ENCODE results near the gene AKNAD1. TPM values are rescaled to one million over a fixed set of nuclear protein-coding genes. Genes with fewer than 3 reads are reported as not detected.
A peak's percentile ranks its signal among the peaks of the same experiment; 100 is the strongest.

Gene AKNAD1
- total RNA-seq, 6 experiments from 2014 or later: not detected

GRCh38 chr1:108828074-108828961, 28.6 kb downstream of the AKNAD1 start:
- intact Hi-C loops (cut with DNase I): loop anchor here in 1 of 2 donors (5.0 kb wide), 1 partner anchor 69 kb away; no protein-coding TSS in a partner anchor
- WGBS (ENCODE audit: insufficient coverage, low coverage, low lambda C conversion rate, missing lambda C conversion rate): 36% methylated on average over 12 of the region's 12 CpGs
- Histone ChIP-seq H3K4me1 (peaks cover 0 to 9% (median 2%) of the 10 kb centered on the region in 4 donors), H3K27me3 (no peaks in the 10 kb centered on the region), H3K9me3 (no peaks in the 10 kb centered on the region), H3K27ac (no peak overlapping the region), H3K4me3 (no peak overlapping the region), H3K36me3 (no peaks in the 10 kb centered on the region)
- DNase-seq (peak; percentile 65 to 71 (median 67)), ATAC-seq (peak; percentile 61 to 78 (median 74))
- TF ChIP-seq CTCF (IDR thresholded peaks at IDR 0.05) (peak; percentile 66 to 84 (median 72)), POLR2A (IDR thresholded peaks at IDR 0.05) (no peak)

GRCh38 chr1:108826081-108826635, 30.7 kb downstream of the AKNAD1 start:
- Histone ChIP-seq H3K4me3 (no peak overlapping the region), H3K9me3 (no peaks in the 10 kb centered on the region), H3K36me3 (no peaks in the 10 kb centered on the region), H3K27me3 (no peaks in the 10 kb centered on the region), H3K4me1 (peaks cover 0 to 9% (median 2%) of the 10 kb centered on the region in 4 donors), H3K27ac (no peak overlapping the region)
- intact Hi-C loops (cut with DNase I): loop anchor here in 1 of 2 donors (5.0 kb wide), 1 partner anchor 71 kb away; no protein-coding TSS in a partner anchor
- DNase-seq: no peak
- no peak for TF ChIP-seq POLR2A (IDR thresholded peaks at IDR 0.05)
- TF ChIP-seq CTCF (IDR thresholded peaks at IDR 0.05): no peak
- 92% methylated on average over 3 of the region's 3 CpGs for WGBS (ENCODE audit: insufficient coverage, low coverage, low lambda C conversion rate, missing lambda C conversion rate)
- ATAC-seq: no peak

GRCh38 chr1:108824051-108824450, 32.8 kb downstream of the AKNAD1 start:
- H3K27ac ChIP-seq: no peak overlapping the region
- H3K27me3 ChIP-seq: no peaks in the 10 kb centered on the region
- peaks cover 0 to 7% (median 0%) of the 10 kb centered on the region in 4 donors for H3K4me1 ChIP-seq
- TF ChIP-seq CTCF (IDR thresholded peaks at IDR 0.05) (no peak), POLR2A (IDR thresholded peaks at IDR 0.05) (no peak)
- no peak for DNase-seq
- H3K9me3 ChIP-seq: no peaks in the 10 kb centered on the region
- H3K4me3 ChIP-seq: no peak overlapping the region
- no peak for ATAC-seq
- H3K36me3 ChIP-seq: no peaks in the 10 kb centered on the region
- intact Hi-C loops (cut with DNase I): no loop called here
- 96% methylated on average over 3 of the region's 3 CpGs for whole genome bisulfite sequencing (ENCODE audit: insufficient coverage, low coverage, low lambda C conversion rate, missing lambda C conversion rate)

GRCh38 chr1:108823632-108824031, 33.3 kb downstream of the AKNAD1 start:
- no peaks in the 10 kb centered on the region for H3K27me3 ChIP-seq
- WGBS (ENCODE audit: insufficient coverage, low coverage, low lambda C conversion rate, missing lambda C conversion rate): 78% methylated on average over 3 of the region's 3 CpGs
- H3K9me3 ChIP-seq: no peaks in the 10 kb centered on the region
- no peak for ATAC-seq
- no peak for DNase-seq
- no peaks in the 10 kb centered on the region for H3K36me3 ChIP-seq
- H3K27ac ChIP-seq: no peak overlapping the region
- no peak overlapping the region for H3K4me3 ChIP-seq
- peaks cover 0 to 3% (median 0%) of the 10 kb centered on the region in 4 donors for H3K4me1 ChIP-seq
- intact Hi-C loops (cut with DNase I): no loop called here
- TF ChIP-seq CTCF (IDR thresholded peaks at IDR 0.05) (no peak), POLR2A (IDR thresholded peaks at IDR 0.05) (no peak)

Data from right lobe of liver (tissue), 6 donors.